Activated CD8-positive, alpha-beta memory T cell treated with anti-CD3 and anti-CD28 coated beads for 48 hours (primary cell): ENCODE results near the gene BCKDHA.
"Not testable (repeated sequence)": the region's sequence is repeated elsewhere in the genome, so short reads cannot be mapped to it uniquely, and the experiment has no call there.

Experiments
- DNase-seq, 3 experiments: peaks; one replicate each; pipeline ENCODE4 v3.0.0-alpha.2; 2020; ENCODE audit warnings: low read depth in 2 of 3, low spot score in 2 of 3

The BCKDHA gene

DNA sequence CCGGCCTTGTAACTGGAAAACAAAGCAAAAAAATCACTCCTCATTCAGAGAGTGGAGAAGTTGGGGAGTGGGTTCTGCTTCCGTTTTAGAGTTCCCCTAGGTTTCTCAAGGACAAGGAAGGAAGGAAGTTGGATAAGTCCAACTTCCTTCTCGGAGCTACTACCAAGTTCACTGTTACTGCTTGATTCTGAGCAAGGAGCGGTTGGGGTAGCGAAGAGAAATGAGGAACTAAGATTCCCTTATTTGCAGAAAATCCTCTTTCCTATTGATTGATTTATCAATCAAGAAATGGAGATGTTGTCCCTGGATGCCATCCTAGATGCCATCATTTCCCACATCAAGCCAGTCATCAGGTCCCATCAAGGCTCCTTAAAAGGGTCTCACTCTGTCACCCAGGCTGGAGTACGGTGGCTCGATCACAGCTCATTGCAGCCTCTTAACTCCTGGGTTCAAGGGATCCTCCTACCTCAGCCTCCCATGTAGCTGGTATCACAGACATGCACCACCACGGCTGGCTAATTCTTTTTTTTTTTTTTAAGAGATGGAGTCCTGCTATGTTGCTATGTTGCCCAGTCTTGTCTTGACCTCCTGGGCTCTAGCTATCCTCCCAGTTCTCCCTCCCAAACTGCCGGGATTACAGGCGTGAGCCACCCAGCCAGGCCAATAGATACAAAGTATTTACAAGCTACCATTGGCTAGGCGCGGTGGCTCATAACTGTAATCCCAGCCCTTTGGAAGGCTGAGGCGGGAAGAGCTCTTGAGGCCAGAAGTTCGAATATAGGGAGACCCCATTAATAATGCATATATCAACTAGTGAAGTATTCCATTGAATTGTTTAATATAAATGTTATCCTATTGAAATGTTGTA lies 32.9 kb upstream of the BCKDHA start:
- no peak for DNase-seq

DNA sequence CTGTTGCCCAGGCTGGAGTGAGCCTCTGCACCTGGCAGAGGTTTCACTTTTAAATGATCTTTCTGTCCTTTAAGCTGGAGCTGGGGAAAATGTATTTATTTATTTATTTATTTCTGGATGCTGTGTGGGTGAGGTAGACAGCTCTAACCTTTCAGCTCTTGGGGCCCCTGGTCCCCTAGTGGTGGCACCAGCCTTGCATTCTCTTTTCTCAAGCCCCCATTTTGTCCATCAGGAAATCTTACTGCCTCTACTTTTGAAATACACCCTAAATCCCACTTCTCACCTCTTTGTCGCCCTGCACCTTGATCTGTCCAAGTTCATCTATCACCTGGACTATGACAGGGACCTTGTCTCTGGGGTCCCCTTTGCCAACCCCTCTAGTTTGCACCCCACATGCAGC lies 31.5 kb upstream of the BCKDHA start:
- DNase-seq = no peak

DNA sequence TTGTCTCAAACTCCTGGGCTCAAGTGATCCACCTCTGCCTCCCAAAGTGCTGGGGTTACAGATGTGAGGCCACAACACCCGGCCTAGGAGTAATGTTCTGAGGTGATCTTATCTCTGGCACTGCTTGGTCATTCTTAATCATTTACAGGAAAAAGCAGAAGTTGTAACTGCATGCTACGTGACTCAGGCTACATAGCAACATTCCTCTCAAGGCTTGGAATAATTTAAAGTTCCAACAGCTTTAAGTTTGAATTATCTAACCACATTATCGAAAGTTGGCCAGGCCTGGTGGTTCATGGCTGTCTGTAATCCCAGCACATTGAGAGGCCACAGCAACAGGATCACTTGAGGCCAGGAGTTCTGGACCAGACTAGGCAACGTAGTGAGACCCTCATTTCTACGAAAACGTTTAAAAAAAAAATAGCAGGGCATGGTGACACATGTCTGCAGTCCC lies 29.7 kb upstream of the BCKDHA start:
- DNase-seq = no peak

DNA sequence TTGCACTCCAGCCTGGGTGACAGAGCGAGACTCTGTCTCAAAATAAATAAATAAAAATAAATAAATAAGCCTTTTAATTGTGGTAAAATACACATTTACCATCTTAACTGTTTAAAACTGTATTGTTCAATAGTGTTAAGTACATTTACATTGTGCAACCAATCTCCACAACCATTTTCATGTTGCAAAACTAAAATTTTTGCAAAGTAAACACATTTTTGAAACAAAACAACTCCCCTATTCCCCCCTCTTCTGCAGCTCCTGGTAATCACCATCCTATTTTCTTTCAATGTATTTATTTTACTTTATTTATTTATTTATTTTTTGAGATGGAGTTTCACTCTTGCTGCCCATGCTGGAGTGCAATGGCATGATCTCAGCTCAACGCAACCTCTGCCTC lies 27.8 kb upstream of the BCKDHA start:
- DNase-seq = no peak

DNA sequence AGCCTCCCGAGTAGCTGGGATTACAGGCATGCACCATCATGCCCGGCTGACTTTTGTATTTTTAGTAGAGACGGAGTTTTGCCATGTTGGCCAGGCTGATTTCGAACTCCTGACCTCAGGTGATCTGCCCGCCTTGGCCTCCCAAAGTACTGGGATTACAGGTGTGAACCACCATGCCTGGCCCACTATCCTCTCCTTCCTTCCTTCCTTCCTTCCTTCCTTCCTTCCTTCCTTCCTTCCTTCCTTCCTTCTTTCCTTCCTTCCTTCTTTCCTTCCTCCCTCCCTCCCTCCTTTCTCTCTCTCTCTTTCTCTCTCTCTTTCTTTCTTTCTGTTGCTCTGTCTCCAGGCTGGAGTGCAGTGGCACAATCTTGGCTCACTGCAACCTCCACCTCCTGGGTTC lies 26.5 kb upstream of the BCKDHA start:
- not testable (repeated sequence) for DNase-seq

DNA sequence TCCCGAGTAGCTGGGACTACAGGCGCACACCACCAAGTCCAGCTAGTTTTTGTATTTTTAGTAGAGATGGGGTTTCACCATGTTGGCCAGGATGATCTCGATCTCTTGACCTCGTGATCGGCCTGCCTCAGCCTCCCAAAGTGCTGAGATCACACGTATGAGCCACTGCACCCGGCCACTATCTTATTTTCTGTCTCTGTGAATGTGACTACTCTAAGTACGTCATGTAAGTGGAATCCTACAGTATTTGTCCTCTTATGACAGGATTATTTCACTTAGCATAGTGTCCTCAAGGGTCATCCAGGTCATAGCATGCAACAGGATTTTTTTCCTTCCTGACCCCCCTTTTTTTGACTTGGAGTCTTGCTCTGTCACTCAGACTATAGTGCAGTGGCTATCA lies 26.1 kb upstream of the BCKDHA start:
- DNase-seq = no peak

DNA sequence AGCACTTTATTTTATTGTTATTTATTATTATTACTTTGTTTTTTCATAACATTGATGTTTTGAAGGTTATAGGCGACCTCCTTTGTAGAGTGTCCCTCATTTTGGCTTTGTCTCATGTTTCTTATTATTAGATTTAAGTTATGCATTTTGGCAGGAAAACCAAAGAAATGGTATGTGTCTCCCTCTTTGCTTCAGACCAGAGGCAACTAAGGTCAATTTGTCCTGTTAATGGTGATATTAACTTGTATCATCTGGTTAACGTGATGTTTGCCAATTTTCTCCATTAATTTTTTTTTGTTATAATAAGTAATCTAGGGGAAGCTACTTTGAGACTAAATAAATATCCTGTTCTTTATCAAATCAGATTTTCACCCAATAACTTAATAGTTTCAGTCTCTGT lies 25.1 kb upstream of the BCKDHA start:
- no peak for DNase-seq

DNA sequence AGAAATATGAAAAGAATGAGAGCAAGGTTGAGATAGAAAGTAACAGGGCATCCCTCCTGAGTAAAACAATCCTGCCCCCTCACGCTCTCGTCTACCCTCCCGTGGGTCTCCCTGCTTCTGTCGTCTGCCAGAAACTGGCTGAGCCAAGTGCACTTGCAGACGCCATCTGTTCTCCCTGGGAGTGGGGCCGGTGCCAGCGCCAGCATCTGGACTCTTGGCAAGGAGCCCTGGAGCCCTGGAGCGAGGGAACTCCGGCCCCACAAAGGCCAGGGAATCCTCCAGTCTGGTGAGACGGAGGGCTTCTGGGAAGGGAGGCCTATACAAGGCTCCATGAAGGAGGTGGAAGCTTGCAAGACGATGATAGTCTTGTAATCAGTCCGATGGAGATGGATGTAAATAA lies 23.6 kb upstream of the BCKDHA start:
- DNase-seq = no peak

DNA sequence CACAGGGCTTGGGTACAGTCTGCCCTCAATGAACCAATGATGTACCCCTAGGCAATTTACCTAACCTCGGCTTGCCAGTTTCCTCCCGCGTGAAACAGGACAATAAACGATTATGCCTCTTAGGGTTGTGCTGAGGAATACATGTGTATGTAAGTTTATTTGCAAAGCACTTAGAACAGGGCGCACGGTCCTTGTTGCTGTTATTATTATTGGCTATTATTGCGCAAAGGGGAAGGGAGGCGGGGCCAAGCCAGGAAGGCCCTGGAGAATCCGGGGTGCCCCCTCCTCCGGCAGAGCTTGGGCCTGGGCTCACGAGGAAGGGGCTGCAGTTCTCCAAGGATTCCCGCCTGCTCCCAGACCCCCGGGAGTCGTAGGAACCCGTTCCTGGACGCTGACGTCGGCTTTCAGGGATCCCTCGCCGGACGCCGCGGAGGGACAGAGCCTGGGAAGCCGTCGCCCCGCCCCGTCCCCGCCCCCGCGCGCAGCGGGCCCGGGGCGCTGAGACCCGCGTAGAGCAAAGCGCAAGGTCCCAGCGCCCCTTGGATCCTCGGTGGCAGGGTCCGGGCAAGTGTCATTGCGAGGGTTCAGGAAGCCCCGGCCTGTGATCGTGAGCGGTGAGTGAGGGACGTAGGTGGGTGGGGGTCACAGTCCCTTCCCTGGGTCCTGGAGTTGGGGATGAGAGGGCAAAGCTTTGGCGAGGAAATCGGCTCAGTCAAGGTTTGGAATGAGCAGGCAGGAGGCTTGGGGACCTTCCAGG lies 21.2 kb upstream of the BCKDHA start, which contains the start of gene TMEM91:
TMEM91 (plus strand) TSS at position 293 of the 757 bp plus-strand sequence. CDS start 1,777 bp downstream, outside the sequence.
- DNase-seq = no peak

DNA sequence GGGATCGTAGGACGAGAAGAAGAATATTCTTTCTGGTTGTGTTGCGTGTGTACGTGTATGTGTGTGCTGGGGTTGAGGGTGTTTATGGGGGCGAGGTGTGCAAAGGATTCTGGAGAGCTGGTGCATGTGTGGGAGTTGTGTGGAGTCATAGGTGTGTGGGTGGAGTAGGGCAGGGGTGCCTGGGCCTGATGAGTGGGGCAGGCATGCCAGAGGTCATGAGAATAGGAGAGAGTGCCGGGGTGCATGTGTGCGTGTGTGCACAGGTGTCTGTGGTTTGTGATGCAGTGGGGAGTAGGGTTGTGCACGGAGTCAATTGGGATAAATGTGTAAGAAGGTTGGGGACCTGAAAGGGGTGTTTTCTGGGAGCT lies 20.6 kb upstream of the BCKDHA start:
- DNase-seq = no peak

DNA sequence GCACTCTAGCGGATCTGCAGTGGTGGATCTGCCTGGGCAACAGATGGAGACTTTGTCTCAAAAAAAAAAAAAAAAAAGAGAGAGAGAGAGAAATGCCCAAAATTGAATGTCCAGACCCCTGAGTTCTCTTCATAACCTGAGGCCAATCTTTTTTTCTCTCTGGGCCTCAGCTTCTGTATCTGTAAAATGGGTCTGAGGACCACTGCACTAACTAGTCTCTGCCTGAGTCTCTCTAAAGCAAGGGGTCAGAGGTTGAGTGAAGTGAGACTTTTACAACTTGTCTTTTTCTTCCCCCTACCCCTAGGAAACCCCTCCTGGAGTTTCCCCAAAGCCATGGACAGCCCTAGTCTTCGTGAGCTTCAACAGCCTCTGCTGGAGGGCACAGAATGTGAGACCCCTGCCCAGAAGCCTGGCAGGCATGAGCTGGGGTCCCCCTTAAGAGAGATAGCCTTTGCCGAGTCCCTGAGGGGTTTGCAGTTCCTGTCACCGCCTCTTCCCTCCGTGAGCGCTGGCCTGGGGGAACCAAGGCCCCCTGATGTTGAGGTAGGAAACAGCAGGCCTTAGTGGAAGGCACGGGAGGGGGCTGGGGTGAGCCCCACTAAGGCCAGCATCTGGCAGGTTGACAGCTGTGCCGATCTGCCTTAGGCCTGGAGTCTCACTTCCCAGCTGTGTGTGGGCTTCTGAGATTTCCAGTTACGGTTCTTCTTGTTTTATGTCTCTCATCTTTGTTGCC lies 19.5 kb upstream of the BCKDHA start:
- DNase-seq = no peak

DNA sequence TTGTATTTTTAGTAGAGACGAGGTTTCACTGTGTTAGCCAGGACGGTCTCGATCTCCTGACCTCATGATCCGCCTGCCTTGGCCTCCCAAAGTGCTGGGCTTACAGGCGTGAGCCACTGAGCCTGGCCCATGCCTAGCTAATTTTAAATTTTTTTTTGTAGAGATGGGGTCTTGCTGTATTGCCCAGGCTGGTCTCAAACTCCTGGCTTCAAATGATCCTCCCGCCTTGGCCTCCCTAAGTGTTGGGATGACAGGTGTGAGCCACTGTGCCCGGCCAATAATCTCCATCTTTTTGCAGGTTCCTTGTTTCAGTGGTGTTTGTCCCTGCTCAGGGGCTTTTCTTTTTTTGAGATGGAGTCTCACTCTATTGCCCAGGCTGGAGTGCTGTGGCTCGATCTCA lies 16.1 kb upstream of the BCKDHA start:
- not testable (repeated sequence) for DNase-seq

DNA sequence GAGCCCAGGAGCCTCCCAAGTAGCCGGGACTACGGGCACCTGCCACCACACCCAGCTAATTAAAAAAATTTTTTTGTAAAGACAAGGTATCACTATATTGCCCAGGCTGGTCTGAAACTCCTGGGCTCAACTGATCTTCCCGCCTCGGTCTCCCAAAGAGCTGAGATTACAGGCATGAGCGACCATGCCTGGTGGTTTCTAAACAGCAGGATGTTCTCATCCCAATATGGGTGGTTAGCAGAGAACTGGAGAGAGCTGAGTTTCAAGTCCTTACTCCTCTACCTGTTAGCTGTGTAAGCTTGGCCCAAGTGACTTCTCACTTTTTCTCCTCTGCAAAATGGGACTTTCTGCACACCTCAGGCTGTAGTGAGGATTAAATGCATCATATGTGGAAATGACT lies 13.3 kb upstream of the BCKDHA start:
- DNase-seq = no peak

DNA sequence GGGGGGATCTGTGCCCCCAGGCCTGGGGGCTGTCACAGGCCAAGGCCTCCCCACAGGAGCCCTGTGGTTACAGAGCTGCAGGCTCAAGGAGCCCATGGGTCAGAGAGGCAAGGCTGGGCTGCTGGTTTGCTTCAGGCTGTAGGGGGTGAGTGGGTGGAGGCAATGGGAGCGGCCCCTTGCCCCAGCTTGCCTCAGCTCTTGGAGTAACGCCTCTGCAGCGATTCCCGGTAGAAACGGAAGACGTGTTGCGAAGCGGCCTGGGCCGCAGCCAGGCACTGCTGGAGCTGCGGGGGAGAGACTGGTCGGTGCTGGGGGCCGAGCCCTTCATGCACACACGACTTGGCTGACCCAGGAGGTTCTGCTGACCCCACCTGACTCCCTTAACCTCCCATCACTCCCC lies 11.2 kb upstream of the BCKDHA start:
- DNase-seq = no peak

DNA sequence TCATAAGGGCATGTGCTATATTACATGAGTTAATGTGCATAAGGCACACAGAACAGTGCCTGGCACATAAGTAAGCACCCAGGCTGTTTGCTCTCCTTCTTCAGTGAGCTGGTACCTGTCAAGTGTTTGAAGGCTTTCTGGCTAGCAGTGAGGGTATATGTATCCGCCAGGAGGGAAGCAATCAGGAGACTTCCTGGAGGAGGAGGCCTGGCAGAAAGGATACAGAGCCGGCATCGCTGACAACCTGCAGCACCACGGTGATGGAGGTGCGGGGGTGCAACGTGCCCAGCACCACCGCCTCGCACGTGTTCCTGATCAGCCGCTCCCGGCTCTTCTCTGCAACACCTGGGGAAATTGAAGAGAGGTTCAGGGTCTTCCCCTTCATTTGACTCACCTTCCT lies 6.0 kb upstream of the BCKDHA start:
- no peak for DNase-seq

DNA sequence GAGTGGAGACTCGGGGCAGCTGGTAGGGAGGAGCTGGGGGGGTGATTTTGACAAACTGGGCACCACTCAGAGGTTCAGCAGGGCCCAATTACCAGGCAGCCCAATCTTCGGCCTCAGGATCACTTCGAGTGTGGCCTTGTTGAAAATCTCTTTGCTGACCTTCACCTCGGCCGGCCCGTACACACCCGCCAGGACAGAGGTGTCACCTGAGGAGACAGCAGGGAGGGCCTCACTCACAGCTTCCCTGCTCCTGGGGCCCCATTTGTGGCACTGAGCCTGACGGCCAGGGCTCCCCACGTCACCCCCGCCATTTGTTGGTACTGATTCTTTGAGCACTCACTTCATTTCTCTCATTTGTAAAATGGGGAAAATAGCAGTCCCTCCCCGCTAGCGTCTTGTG lies 4.8 kb upstream of the BCKDHA start:
- no peak for DNase-seq

DNA sequence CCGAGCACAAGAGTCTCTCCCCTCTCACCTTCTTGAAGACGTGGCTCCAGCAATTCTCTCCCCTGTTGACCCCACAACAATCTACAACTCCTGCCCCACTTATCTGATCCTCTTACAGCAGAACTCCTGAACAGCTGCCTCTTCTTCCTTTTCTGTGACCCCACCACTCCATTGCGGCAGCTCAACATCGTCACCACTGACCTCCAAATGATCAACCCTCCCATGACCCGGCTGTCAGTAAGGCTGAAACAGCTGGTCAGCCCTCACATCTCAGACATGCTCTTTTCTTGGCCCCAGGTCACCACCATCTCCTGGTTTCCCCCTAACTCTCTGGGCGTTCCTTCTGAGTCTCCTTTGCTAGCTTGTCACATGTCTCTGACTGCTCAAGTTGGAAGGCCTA lies 2.3 kb upstream of the BCKDHA start:
- DNase-seq = no peak

DNA sequence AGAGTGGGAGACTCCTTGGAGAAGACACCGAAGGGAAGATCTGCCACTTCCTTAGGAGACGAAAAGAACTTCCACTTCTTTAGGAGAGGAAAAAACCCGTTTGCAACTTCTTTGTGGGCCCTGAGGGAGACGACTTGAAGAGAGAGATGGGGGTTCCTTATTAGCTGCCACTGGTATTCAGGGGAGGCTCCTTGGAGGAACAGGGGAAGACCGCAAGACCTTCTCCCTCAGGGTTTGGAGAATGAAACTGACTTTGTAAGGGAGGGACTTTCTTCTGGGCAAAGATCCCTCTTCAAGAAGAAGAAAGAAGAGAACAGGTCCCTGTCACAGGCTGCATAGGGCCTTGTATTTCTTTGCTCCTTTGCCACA lies 416 bp downstream of the BCKDHA start:
- no peak for DNase-seq

DNA sequence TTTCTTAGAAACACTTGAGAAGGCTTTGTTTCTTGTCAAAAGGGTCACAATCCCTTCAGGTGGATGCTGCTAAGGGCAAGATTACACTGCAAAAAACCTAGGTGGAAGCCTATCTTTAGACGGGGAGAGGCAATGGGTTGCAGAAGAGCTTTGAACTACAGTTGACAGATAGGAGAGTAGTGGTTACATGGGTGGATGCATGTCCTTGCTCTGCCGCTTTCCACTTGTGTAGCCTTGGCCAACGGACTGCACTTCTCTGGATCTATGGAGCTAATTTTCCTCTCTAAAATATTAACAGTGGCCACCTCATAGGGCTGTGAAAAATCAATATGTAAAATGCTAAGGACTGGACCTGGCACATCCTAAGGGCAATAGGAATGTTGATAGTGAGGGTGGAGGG lies 980 bp downstream of the BCKDHA start:
- DNase-seq = no peak

DNA sequence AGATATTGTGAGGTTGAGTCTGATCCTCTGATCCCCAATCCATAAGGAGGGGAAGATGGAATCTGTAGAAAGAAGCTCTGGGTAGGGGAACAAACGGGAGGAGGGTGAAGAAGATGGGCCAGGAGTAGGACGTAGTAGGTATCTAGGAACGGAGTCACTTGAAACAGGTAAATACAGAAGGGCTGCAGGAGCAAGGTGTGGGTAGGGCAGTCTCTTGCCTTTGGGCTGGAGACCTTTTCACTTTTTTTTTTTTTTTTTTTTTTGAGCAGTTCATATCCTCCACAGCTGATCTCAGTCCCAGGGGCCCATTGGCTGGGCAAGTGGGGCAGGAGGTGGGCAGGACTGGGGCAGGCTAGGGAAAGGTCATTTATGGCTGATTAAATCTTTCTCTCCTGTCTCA lies 1.5 kb downstream of the BCKDHA start:
- no peak for DNase-seq

DNA sequence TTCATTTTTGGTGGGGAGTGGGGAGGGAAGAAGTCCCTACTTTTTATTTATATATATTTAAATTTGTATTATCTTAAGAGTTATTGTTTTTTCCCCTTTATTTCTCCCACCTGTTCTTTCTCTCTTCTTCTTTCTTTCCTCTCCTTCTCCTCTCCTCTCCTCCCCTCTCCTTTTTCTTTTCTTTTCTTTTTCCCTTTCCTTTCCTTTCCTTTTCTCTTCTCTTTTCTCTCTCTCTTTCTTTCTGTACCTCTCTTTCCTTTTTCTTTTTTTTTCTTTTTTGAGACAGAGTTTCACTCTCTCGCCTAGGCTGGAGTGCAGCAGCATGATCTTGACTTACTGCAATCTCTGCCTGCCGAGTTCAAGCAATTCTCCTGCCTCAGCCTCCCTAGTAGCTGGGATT lies 1.9 kb downstream of the BCKDHA start:
- no peak for DNase-seq

DNA sequence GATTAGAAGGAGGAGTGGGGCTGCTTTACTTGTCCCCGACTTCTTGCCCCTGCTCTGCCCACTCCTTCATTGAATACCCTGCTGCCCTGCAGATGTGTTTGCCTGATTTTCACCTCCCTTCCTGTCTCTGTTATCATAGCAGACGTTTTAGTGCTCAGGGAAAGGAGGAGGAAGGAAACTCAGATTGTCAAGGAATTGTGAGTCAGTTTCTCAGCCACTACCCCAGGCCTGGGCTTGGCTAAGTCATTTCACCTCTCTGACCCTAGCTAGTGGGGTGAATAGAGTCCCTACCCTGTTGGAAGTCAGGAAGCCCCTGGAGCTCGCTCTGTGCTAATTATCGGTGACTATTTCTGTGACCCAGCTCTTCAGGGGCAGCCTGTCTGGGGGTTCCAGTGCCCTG lies 3.9 kb downstream of the BCKDHA start:
- DNase-seq = no peak
